GM19193 (cell line): Measurements from ENCODE around the gene LRRC14B.

ENCODE experiments used
- POLR2A ChIP-seq: IDR thresholded peaks from 4 replicates; pipeline ENCODE4 v1.6.1; 2011; ENCODE audit not compliant: insufficient read depth, insufficient read length; ENCODE audit errors: extremely low read depth

Gene LRRC14B

GRCh38 chr5:190366-191035 is 794 bp upstream of the LRRC14B start:
- TF ChIP-seq POLR2A = no peak

GRCh38 chr5:191949-192690 is 825 bp downstream of the LRRC14B start:
- no peak for TF ChIP-seq POLR2A

- no peak for TF ChIP-seq POLR2A
Observed at GRCh38 chr5:192691-192969, 1.3 kb downstream of the LRRC14B start.

GRCh38 chr5:192970-193831 is 1.9 kb downstream of the LRRC14B start:
- TF ChIP-seq POLR2A = no peak

- no peak for TF ChIP-seq POLR2A
Observed at GRCh38 chr5:194102-194501, 2.8 kb downstream of the LRRC14B start.

- TF ChIP-seq POLR2A = no peak
Observed at GRCh38 chr5:194603-195209, 3.4 kb downstream of the LRRC14B start.

GRCh38 chr5:195401-196160 is 4.3 kb downstream of the LRRC14B start:
- no peak for TF ChIP-seq POLR2A

- TF ChIP-seq POLR2A = no peak
Observed at GRCh38 chr5:196350-196749, 5.1 kb downstream of the LRRC14B start.

- TF ChIP-seq POLR2A = no peak
Observed at GRCh38 chr5:197892-198489, 6.7 kb downstream of the LRRC14B start.

- TF ChIP-seq POLR2A = no peak
Observed at GRCh38 chr5:198516-199196, 7.4 kb downstream of the LRRC14B start.

GRCh38 chr5:199197-199949 is 8.1 kb downstream of the LRRC14B start:
- no peak for TF ChIP-seq POLR2A

GRCh38 chr5:199950-200645 is 8.8 kb downstream of the LRRC14B start:
- TF ChIP-seq POLR2A = no peak
